HG03432 (cell line): ENCODE measurements around the gene CREBBP.

Source experiments
- ATAC-seq: cut with Tn5 transposase; IDR thresholded peaks from one replicate; pipeline ENCODE4 v1.9.1; 2021; ENCODE audit warnings: mild to moderate bottlenecking, moderate library complexity; ENCODE audit not compliant: unreplicated experiment

CREBBP gene

DNA sequence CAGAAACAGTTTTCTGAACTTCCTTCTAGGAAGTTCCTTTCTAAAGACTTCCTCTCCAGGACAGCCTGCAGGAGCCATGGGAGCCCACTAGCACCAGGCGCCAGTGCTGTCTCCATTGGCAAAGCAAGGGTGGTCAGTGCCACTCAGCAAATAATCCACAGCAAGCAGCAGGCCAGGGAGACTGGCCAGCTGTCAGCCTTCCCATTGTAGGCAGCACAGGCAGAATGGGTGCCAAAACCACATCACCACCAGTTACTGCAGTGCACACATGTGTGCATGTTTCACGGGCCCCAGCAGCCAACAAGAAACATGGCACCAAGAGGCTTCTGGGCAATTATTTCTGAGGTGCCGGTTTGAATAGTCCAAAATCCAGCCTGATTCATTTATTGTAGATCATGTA, 199.3 kb downstream of the CREBBP start:
- ATAC-seq = no peak

- no peak for ATAC-seq
These were observed 202.5 kb downstream of the CREBBP start for GRCh38 chr16:3677994-3678393.

GRCh38 chr16:3675601-3676130, 204.8 kb downstream of the CREBBP start:
- ATAC-seq = no peak
